HL-60 (cell line): ENCODE results near the gene PSIP1.

Experiments
- CTCF ChIP-seq: IDR thresholded peaks from one replicate; pipeline ENCODE4 v1.5.1; 2011; ENCODE audit warnings: low read length, control low read depth, inconsistent platforms; ENCODE audit not compliant: insufficient read depth
- REST ChIP-seq: IDR thresholded peaks from 2 replicates; pipeline ENCODE4 v1.6.1; 2012; ENCODE audit warnings: low read depth; ENCODE audit not compliant: insufficient replicate concordance

GRCh38 chr9:15510789-15511575 is at the start of gene PSIP1:
- TF ChIP-seq CTCF (no peak), REST (no peak)
